Ovary (tissue), 3 donors: ENCODE measurements around the gene RPRML.

ENCODE experiments used
- EP300 ChIP-seq: sonication (generic); formaldehyde crosslinking; IDR thresholded peaks from one replicate; pipeline ENCODE4 v1.6.1; 2017; ENCODE audit warnings: antibody characterized with exemption
- POLR2A ChIP-seq: fragments of 450-650 bp; IDR thresholded peaks from one replicate; pipeline ENCODE4 v1.6.1; 2017; ENCODE audit warnings: antibody characterized with exemption, mild to moderate bottlenecking, moderate library complexity
- TF ChIP-seq, protein P1 (sequence below), 3 donors: fragments of 450-650 bp in 2 of 3; fragments of 200-600 bp in 1 of 3; IDR thresholded peaks; one replicate each; pipeline versions ENCODE4 v1.5.1 to v1.8.0; 2016 to 2022; ENCODE audit warnings: antibody characterized with exemption in 3 of 3, mild to moderate bottlenecking in 1 of 3
- donor health status: DM: no; HTN: no; CAD: no.

DNA sequence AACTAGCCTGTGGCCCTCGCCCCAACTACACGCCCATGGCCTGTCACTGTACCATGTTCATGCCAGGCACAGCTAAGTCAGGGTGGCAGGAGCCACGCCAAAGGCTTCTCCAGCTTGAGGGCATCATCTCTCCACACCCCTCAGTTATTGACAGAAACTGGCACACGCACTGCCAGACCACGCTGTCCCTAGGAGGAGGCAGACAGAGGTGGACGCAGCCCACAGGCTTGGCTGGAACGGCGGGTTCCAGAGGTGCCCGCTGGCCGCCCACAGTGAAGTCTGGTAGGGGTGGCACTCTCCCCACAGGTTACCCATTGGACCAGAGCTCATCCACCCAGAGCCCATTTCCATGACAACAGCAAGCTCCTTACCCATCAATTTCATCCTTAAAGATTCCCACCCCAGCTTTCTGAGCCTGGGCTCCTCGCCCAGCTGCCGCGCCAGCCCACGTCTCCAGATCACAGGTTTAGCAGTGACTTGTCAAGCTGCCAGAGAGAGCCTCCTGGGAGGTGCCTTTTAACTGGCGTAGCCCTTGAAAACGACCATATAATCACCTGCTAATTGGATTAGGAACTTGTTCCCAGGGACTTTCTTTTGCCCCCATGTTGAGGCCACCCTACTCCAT, 27.9 kb downstream of the RPRML start:
- TF ChIP-seq, protein P1, sequence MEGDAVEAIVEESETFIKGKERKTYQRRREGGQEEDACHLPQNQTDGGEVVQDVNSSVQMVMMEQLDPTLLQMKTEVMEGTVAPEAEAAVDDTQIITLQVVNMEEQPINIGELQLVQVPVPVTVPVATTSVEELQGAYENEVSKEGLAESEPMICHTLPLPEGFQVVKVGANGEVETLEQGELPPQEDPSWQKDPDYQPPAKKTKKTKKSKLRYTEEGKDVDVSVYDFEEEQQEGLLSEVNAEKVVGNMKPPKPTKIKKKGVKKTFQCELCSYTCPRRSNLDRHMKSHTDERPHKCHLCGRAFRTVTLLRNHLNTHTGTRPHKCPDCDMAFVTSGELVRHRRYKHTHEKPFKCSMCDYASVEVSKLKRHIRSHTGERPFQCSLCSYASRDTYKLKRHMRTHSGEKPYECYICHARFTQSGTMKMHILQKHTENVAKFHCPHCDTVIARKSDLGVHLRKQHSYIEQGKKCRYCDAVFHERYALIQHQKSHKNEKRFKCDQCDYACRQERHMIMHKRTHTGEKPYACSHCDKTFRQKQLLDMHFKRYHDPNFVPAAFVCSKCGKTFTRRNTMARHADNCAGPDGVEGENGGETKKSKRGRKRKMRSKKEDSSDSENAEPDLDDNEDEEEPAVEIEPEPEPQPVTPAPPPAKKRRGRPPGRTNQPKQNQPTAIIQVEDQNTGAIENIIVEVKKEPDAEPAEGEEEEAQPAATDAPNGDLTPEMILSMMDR (IDR thresholded peaks at IDR 0.05) = no peak
- TF ChIP-seq POLR2A = no peak
- TF ChIP-seq EP300 = no peak
